Astrocyte (in vitro differentiated cells and primary cell): ENCODE results near the gene ELFN2.
A peak's percentile ranks its signal among the peaks of the same experiment; 100 is the strongest.

Experiments used
- CTCF ChIP-seq: IDR thresholded peaks from 2 replicates; pipeline ENCODE4 v1.5.1; 2011; ENCODE audit warnings: low read depth, mild to moderate bottlenecking, inconsistent platforms, low read length, moderate library complexity; ENCODE audit not compliant: insufficient read depth
- EZH2 ChIP-seq: IDR thresholded peaks from 2 replicates; pipeline ENCODE4 v1.6.1; 2012; ENCODE audit warnings: mild to moderate bottlenecking, low read length, inconsistent platforms; ENCODE audit not compliant: insufficient read depth

GRCh38 chr22:37340331-37341262 lies 86.7 kb downstream of the ELFN2 start:
- no peak for TF ChIP-seq CTCF
- TF ChIP-seq EZH2, result peak; percentile 40
